ENCODE results near the gene ANKRD28.

Gene ANKRD28

GRCh38 chr3:15664144-15664543 is 133.6 kb downstream of the ANKRD28 start:
- no peak for DNase-seq (ENCODE audit: low spot score)

GRCh38 chr3:15660055-15660935 is 137.5 kb downstream of the ANKRD28 start:
- no peak for DNase-seq (ENCODE audit: low spot score)

GRCh38 chr3:15659254-15659975 is 138.4 kb downstream of the ANKRD28 start:
- no peak for DNase-seq (ENCODE audit: low spot score)

GRCh38 chr3:15657016-15657415 is 140.8 kb downstream of the ANKRD28 start:
- no peak for DNase-seq (ENCODE audit: low spot score)

GRCh38 chr3:15656342-15656741 is 141.4 kb downstream of the ANKRD28 start:
- DNase-seq (ENCODE audit: low spot score): no peak

- no peak for DNase-seq (ENCODE audit: low spot score)
Observed at GRCh38 chr3:15654891-15655290, 142.9 kb downstream of the ANKRD28 start.

GRCh38 chr3:15654127-15654526 is 143.7 kb downstream of the ANKRD28 start:
- no peak for DNase-seq (ENCODE audit: low spot score)

- DNase-seq (ENCODE audit: low spot score): no peak
Observed at GRCh38 chr3:15653321-15653720, 144.5 kb downstream of the ANKRD28 start.

GRCh38 chr3:15651396-15651795 is 146.4 kb downstream of the ANKRD28 start:
- no peak for DNase-seq (ENCODE audit: low spot score)

- DNase-seq (ENCODE audit: low spot score): no peak
Observed at GRCh38 chr3:15649858-15650257, 147.9 kb downstream of the ANKRD28 start.

GRCh38 chr3:15649341-15649740 is 148.4 kb downstream of the ANKRD28 start:
- no peak for DNase-seq (ENCODE audit: low spot score)

GRCh38 chr3:15647611-15648167 is 150.1 kb downstream of the ANKRD28 start:
- DNase-seq (ENCODE audit: low spot score): peak; percentile 79

GRCh38 chr3:15646851-15647511 is 150.8 kb downstream of the ANKRD28 start:
- no peak for DNase-seq (ENCODE audit: low spot score)

GRCh38 chr3:15645740-15646501 is 151.9 kb downstream of the ANKRD28 start:
- no peak for DNase-seq (ENCODE audit: low spot score)

GRCh38 chr3:15645246-15645645 is 152.5 kb downstream of the ANKRD28 start:
- DNase-seq (ENCODE audit: low spot score): no peak

GRCh38 chr3:15638891-15639262 is 158.9 kb downstream of the ANKRD28 start:
- DNase-seq (ENCODE audit: low spot score): no peak

GRCh38 chr3:15638193-15638890 is 159.4 kb downstream of the ANKRD28 start:
- no peak for DNase-seq (ENCODE audit: low spot score)

- DNase-seq (ENCODE audit: low spot score): no peak
Observed at GRCh38 chr3:15637131-15637951, 160.4 kb downstream of the ANKRD28 start.

GRCh38 chr3:15636028-15636709 is 161.6 kb downstream of the ANKRD28 start:
- peak; percentile 35 for DNase-seq (ENCODE audit: low spot score)
